K562 (cell line): ENCODE results near the gene PLXNA2. TPM values are rescaled to one million over a fixed set of nuclear protein-coding genes. Genes with fewer than 3 reads are reported as not detected.

Experiments used
- ATAC-seq: fragments of 200-7000 bp; cut with Tn5 transposase; 3 replicates; pipeline ENCODE4 v1.9.1; 2020; ENCODE audit warnings: moderate library complexity
- BruUV-seq: library from RNA; stranded (reverse); fragments of 400-500 nt; replicated peaks from 2 replicates; lab custom pipeline; 2021; lab: Mats Ljungman, UMichigan
- CTCF ChIA-PET: fragments of 300-600 bp; formaldehyde crosslinking; extraction: SDS; loops from one replicate; lab custom pipeline; 2021; ENCODE audit warnings: low intra/inter-chr PET ratio; lab: Yijun Ruan, JAX
- POLR2A ChIA-PET: fragments of 300-600, 350-650 bp; sonication (Branson Sonifier 250); formaldehyde crosslinking; extraction: SDS; loops from one replicate; lab custom pipeline; 2021; ENCODE audit warnings: antibody characterized with exemption, inconsistent platforms; lab: Yijun Ruan, JAX
- DNase-seq, 4 experiments: peaks; one replicate each; pipeline versions ENCODE4 v3.0.0 to v3.0.0-alpha.2; 2011 to 2018; ENCODE audit warnings: low spot score in 3 of 4, mixed read lengths in 3 of 4; ENCODE audit errors: extremely low read depth in 1 of 4
- FAIRE-seq: peaks from 2 replicates; lab custom pipeline; 2011; peaks lifted over from hg19 to GRCh38; lab: Jason Lieb, UNC
- H2AFZ ChIP-seq: 2 replicates; pipeline ENCODE4 v1.6.0; 2011; ENCODE audit warnings: low read depth, low read length, control low read depth, inconsistent platforms
- H3K27ac ChIP-seq: fragments of 200-600 bp; 3 replicates; pipeline ENCODE4 v1.8.0; 2011; ENCODE audit warnings: low read depth, mild to moderate bottlenecking, control low read depth, inconsistent platforms, low read length, moderate library complexity, mixed read lengths; ENCODE audit errors: extremely low read depth
- H3K27me3 ChIP-seq, 2 experiments: fragments of 300-600 bp in 1 of 2; 2 replicates in 1 of 2; 3 replicates in 1 of 2; pipeline versions ENCODE4 v1.6.0 to v1.8.0; 2011; ENCODE audit warnings: inconsistent platforms in 2 of 2, low read length in 2 of 2, mild to moderate bottlenecking in 1 of 2, mixed read lengths in 1 of 2, moderate library complexity in 1 of 2; ENCODE audit not compliant: control insufficient read depth in 2 of 2, insufficient read depth in 2 of 2
- H3K36me3 ChIP-seq: fragments of 300-600 bp; 3 replicates; pipeline ENCODE4 v1.8.0; 2011; ENCODE audit warnings: mild to moderate bottlenecking, low read length, inconsistent platforms; ENCODE audit not compliant: control insufficient read depth, insufficient read depth
- H3K4me1 ChIP-seq, 2 experiments: fragments of 200-600 bp in 1 of 2; replicated peaks in 1 of 2; 2 replicates in 1 of 2; 3 replicates in 1 of 2; pipeline versions ENCODE4 v1.5.1 to v1.8.0; 2011; ENCODE audit warnings: inconsistent platforms in 2 of 2, low read length in 2 of 2, mild to moderate bottlenecking in 1 of 2, mixed read lengths in 1 of 2, moderate library complexity in 1 of 2; ENCODE audit not compliant: control insufficient read depth in 2 of 2, insufficient read depth in 2 of 2
- H3K4me2 ChIP-seq: 2 replicates; pipeline ENCODE4 v1.6.1; 2011; ENCODE audit warnings: low read length, control low read depth, inconsistent platforms, mixed read lengths; ENCODE audit not compliant: insufficient read depth
- H3K4me3 ChIP-seq: fragments of 200-600 bp; sonication (generic), shearing (Covaris generic); 2 replicates; pipeline ENCODE4 v1.5.1; 2016; ENCODE audit warnings: control low read depth, inconsistent platforms
- H3K79me2 ChIP-seq: fragments of 200-600 bp; 3 replicates; pipeline ENCODE4 v1.8.0; 2011; ENCODE audit warnings: low read length, inconsistent platforms; ENCODE audit not compliant: control insufficient read depth, insufficient read depth
- H3K9ac ChIP-seq, 2 experiments: 2 replicates each; pipeline versions ENCODE4 v1.6.0 to v1.6.1; 2011; ENCODE audit warnings: low read depth in 2 of 2, low read length in 2 of 2, control low read depth in 1 of 2, inconsistent platforms in 1 of 2, mild to moderate bottlenecking in 1 of 2, mixed read lengths in 1 of 2; ENCODE audit not compliant: insufficient read depth in 1 of 2
- H3K9me1 ChIP-seq: one replicate; pipeline ENCODE4 v1.6.0; 2011; ENCODE audit warnings: inconsistent platforms, mild to moderate bottlenecking, low read length, moderate library complexity; ENCODE audit not compliant: control insufficient read depth, insufficient read depth
- H3K9me3 ChIP-seq: replicated peaks from 2 replicates; pipeline ENCODE4 v1.5.1; 2011; ENCODE audit warnings: low read depth, low read length, inconsistent platforms; ENCODE audit not compliant: control insufficient read depth, insufficient read depth
- H4K20me1 ChIP-seq: replicated peaks from 2 replicates; pipeline ENCODE4 v1.6.1; 2011; ENCODE audit warnings: low read length, inconsistent platforms, mixed read lengths; ENCODE audit not compliant: control insufficient read depth, insufficient read depth
- CREBBP ChIP-seq: IDR thresholded peaks from one replicate; pipeline ENCODE4 v1.6.1; 2012; ENCODE audit warnings: low read depth, mild to moderate bottlenecking, control low read depth, inconsistent platforms, low read length
- GATAD2B ChIP-seq: fragments of 450-650 bp; IDR thresholded peaks from 2 replicates; pipeline ENCODE4 v1.6.1; 2017; ENCODE audit warnings: mild to moderate bottlenecking, borderline replicate concordance
- IRF2 ChIP-seq: sonication (generic); formaldehyde crosslinking; IDR thresholded peaks from 2 replicates; pipeline ENCODE4 v1.8.1; 2022; ENCODE audit warnings: mild to moderate bottlenecking, missing genetic modification reagents
- POLR2AphosphoS2 ChIP-seq: IDR thresholded peaks from 2 replicates; pipeline ENCODE4 v1.6.1; 2012; ENCODE audit warnings: low read length, improper control_type of control experiment
- RAD21 ChIP-seq, 2 experiments: fragments of 250-450 bp in 1 of 2; fragments of 450-650 bp in 1 of 2; sonication (Bioruptor Pico) in 1 of 2; formaldehyde crosslinking in 1 of 2; IDR thresholded peaks in 1 of 2; conservative IDR thresholded peaks in 1 of 2; 2 replicates each; pipeline versions ENCODE4 v1.4.0 to v1.8.0; 2020 to 2022; ENCODE audit warnings: mild to moderate bottlenecking in 2 of 2, moderate library complexity in 1 of 2
- WGBS: fragments of 100-300 bp; shearing (Covaris generic); methylation state at CpG from one replicate; pipeline ENCODE4 v1.1.6; 2016; ENCODE audit warnings: low coverage, mixed read lengths; ENCODE audit not compliant: insufficient coverage; ENCODE audit errors: missing lambda C conversion rate; 5-methylcytosine and 5-hydroxymethylcytosine counted together
- in situ Hi-C: fragments of 300-500 bp; cut with MboI; formaldehyde crosslinking; loops from 4 replicates; pipeline ENCODE4 v1.15.0; 2018; ENCODE audit warnings: inconsistent platforms, mixed read lengths
- intact Hi-C: fragments of 100-400 bp; cut with micrococcal nuclease; formaldehyde crosslinking; loops from 2 replicates; pipeline ENCODE4 v1.14.2; 2022
- polyA plus RNA-seq, 8 experiments: library from polyadenylated mRNA; depleted of rRNA in 4 of 8; stranded (reverse) in 5 of 8; unstranded in 3 of 8; fragments of >200 nt; fragmentation: Nextera tagmentation in 2 of 8; fragmentation: Illumina TruSeq in 1 of 8; extraction: Ambion mirVana in 2 of 8; extraction: Trizol in 1 of 8; gene quantifications; 2 replicates each; pipeline versions ENCODE4 v1.2.1 to v1.2.3, GENCODE V29; 2011 to 2014; ENCODE audit warnings: inconsistent platforms in 1 of 8, missing spikeins in 1 of 8
- total RNA-seq, 7 experiments: library from RNA; depleted of rRNA in 6 of 7; stranded (reverse); fragments of >200 nt in 6 of 7; fragmentation: Illumina TruSeq in 2 of 7; extraction: Trizol in 2 of 7; gene quantifications; 2 replicates each; pipeline versions ENCODE4 v1.2.1 to v1.2.3, GENCODE V29; 2011 to 2021; ENCODE audit warnings: low replicate concordance in 1 of 7

PLXNA2 gene
- total and polyA plus RNA-seq, 9 of the 15 experiments (the other 6 are each of a cell fraction or from before 2014, with no cell fraction given): 0.01 to 1.3 (median 0.32) TPM

DNA sequence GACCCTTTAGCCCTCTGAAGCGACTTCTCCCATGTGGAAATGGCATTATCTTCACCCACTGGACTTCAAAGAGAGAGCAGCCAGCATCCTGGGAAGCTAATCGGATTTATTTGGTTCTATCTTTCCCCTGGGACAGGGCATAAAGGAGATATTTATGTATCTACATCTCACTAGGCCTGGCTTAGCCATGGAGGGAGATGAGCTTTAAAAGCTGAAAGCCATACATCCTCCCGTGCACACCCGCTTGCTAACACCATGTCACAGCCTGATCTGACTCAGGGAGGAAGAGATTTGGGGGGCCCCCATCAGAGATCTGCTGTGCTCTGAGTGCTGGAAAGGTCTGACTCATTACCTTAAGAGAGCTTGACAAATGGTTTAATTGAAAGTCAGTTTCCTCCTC is 155.9 kb downstream of the PLXNA2 start:
- Histone ChIP-seq H3K4me1 (no peaks in the 10 kb centered on the region), H3K79me2 (no peaks in the 10 kb centered on the region), H3K4me2 (no peak overlapping the region), H3K27me3 (peaks cover 28 to 54% of the 10 kb centered on the region in 2 experiments), H3K27ac (no peak overlapping the region), H3K36me3 (no peaks in the 10 kb centered on the region), H2AFZ (no peak overlapping the region), H3K4me3 (no peak overlapping the region), H3K9me3 (no peaks in the 10 kb centered on the region), H4K20me1 (no peaks in the 10 kb centered on the region), H3K9me1 (no peaks in the 10 kb centered on the region), H3K9ac (no peak overlapping the region)
- ATAC-seq: no peak
- ChIA-PET CTCF (no interaction called here), POLR2A (interaction anchor here (0.7 to 1.2 kb wide), 3 partner anchors 152 to 248 kb away, joined by 4 to 6 read pairs (median 4); no protein-coding TSS in a partner anchor)
- intact Hi-C loops: no loop called here
- no TSS peak for BruUV-seq
- in situ Hi-C loops: no loop called here
- no peak for TF ChIP-seq GATAD2B
- TF ChIP-seq POLR2AphosphoS2: no peak
- no peak for TF ChIP-seq IRF2
- no peak for TF ChIP-seq RAD21 (CRISPR knock-in tag; conservative IDR thresholded peaks at IDR 0.05 in 1 of 2, IDR thresholded peaks at IDR 0.05 in 1 of 2)
- TF ChIP-seq CREBBP: no peak
- FAIRE-seq: no peak
- 2% methylated on average over 4 of the region's 4 CpGs for WGBS
- no peak for DNase-seq
